GM21786 (cell line): Measurements from ENCODE around the gene SKI.
A peak's percentile ranks its signal among the peaks of the same experiment; 100 is the strongest.

Experiments
- ATAC-seq: cut with Tn5 transposase; IDR thresholded peaks from one replicate; pipeline ENCODE4 v1.9.1; 2021; ENCODE audit not compliant: unreplicated experiment

The SKI gene

DNA sequence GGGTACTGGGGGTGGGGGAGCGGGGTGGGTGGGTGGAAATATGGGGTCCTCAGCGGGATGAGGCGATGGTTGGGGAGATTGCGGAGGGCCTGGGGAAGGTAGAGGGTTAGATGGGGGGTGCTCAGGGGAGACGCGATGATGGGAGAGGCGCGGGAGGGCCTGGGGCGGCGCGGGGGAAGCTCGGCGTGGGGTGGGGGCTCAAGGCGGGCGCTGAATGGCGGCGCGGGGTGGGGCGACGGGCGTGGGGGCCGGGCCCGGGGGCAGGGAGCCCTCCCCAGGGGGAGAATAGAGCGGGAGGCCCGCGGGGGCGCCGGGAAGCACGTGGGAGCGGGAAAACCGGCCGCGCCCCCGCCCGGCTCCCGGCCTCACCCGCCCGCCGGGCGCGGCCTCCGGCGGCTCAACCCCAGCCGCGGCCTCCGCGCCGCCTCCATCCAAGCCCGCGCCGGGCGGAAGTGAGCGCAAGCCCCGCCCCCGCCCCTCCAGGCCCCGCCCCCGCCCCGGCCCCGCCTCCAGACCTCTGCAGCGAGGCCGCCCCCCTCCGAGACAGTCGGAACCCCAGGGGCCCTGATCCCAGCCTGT, 33.7 kb upstream of the SKI start, which contains the start of gene FAAP20:
TSS of gene FAAP20 (minus strand) at position 454 of the 579 bp plus-strand sequence. CDS start at position 431, 23 bp downstream.
- peak; percentile 47 for ATAC-seq

DNA sequence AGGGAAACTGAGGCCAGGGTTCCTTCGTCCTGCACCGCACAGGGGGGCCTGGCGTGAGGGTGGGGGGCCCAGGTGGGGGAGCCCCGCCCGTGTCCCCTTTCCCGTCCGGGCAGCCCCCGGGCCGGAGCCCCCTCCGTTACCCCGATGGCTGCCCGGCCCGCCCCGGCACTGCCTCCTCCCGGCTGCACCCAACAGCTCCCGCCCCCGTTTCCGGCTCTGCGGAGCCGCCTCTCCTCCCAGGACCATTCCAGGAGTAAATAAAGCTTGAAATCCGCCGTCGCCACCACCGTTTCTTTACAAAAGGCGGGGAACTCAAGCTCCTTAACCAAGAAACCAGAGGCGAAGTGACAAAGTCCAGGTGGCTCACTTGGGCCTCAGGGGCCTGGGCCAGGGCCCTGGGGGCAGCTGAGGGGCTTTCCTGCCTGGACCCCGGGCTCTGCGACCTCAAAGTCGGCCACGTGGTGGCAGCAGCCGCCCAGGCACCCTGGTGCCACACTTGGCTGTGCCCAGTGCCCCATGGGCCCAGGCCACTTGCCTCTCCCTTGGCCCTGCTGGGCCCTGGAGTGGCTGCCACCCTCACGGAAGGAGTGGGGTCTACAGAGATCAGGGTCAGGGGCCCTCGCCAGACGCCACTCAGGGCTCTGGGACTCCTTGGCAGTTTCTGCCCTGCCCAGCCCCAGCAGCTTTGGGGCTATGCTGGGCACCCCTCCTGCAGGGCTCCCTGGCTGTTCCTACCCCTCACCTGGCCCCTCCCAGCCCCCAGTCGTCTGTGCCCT, 33.0 kb upstream of the SKI start:
- ATAC-seq = peak; percentile 67

DNA sequence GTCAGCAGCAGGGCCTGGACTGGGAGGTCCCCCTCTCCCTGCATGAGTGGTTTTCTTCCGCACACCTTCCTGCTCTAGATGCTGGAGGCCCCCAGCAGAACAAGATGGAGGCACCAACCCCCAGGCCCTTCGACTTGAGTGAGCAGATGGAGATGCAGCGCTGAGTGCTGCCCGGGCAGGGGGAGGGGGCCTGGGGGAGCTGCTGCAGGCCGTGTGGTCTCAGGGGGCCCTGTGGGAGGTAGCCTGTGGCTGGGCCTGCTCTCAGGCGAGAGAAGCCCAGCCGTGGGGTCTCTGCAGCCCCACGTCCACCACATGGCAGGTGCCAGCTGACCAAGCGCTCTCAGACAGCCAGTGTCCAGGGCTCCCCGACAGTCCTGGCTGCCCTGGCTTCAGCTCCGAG, 32.3 kb upstream of the SKI start:
- ATAC-seq = no peak

DNA sequence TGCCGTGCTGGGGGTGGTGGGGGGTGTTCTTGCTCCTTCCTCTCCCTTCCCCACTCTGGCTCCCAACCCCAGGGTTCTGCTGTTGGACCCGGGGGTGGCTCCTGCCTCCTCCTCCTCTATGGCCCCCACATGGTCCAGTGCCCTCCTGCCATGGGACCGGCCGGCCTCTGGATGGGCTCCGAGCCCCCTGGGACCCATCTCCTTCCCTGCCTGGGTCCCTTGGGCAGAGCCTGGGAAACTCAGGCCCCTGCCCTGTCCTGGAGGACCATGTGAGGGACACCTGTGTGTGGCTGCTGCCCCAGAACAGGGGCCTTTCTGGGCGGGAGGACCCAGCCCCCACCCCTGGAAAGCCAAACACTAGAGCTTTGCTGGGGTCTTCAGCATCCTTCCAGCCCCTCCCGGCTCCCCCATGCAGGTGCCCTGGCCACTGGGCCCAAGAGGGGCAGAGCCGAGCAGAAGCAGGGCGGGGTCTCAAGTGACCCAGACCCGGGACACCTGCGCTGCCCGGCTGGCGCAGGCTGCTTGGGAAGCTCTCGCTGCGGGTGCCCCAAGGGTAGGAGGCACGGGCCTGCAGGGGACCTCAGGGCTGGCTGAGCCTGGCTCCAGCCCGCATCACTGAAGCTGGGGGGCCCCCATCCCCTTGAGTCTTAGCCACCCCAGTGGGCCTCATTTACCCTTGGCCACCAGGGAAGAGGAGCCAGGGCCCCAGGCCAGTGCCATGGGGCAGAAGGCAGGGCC, 31.0 kb upstream of the SKI start:
- no peak for ATAC-seq

DNA sequence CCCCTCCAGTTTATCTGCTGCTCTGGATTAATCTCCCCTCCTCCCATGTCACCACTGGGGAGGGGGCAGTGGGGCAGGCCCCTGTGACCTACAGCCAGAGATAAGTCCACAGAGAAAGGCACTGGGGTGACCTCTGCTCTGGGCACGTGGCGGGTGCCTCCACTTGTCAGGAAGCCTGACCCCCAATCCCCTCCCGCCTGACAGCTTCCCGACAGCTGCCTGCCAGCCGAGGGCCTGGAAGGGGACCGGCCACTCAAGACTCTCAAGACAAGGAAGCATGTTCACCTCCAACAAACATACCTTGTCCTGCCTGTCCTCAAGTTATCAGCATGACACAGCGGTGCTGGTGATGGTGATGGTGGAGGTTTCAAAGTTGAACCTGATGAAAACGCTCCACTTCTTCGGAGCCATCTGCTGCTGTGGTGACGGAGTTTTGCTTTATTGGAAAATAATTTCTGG, 30.4 kb upstream of the SKI start:
- ATAC-seq = no peak

DNA sequence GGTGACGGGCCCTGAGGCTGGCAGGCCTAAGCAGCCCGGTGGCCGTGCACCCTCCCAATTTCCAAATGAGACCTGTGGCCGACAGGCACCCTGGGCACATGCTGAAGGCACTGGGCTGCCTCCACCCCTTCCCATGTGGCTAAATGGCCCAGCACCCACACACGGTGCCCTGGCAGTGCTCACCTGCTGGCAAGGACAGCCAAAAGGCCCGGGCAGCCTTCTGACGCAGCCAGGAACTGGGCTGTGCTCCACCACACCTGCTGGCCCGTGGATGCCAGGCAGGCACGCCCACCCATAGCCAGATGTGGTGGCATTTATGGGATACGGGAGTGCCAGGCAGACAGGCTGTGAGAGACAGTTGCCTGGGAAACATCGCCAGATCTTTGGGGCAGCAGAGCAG, 29.5 kb upstream of the SKI start:
- no peak for ATAC-seq

DNA sequence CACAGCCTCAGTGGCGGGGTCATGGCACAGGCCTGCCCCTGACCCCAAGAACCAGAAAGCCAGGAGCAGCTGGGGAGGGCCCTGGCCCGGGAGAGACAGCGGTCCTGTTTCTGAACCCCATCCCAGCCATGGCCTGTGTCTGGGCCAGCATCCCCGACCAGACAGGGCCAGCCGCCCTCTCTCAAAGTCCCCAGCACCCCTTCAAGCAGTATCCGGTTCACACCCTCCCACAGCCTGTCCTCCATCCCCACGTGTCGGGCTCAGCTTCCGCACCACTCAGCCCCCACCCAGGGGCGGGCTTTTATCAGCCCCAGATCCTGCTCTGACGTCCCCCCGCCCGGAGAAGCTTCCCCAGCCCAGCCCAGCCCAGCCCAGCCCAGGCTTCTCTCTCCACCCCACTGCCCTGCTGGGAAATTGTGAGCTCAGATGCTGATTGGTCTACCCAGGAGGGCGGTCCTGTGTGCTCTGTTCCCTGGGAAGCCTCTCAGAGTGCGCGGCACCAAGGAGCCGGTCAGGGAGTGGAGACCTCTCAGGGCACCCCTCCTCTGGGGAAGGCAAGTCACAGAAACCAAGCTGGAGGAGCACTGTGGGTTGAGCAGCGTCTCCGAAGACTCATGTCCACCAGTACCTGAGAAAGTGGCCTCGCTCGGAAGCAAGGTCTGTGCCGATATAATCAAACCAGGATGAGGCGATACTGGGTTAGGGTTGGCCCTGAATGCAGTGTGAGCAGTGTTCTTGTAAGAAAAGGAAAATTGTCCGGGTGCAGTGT, 28.9 kb upstream of the SKI start:
- peak; percentile 28 for ATAC-seq

DNA sequence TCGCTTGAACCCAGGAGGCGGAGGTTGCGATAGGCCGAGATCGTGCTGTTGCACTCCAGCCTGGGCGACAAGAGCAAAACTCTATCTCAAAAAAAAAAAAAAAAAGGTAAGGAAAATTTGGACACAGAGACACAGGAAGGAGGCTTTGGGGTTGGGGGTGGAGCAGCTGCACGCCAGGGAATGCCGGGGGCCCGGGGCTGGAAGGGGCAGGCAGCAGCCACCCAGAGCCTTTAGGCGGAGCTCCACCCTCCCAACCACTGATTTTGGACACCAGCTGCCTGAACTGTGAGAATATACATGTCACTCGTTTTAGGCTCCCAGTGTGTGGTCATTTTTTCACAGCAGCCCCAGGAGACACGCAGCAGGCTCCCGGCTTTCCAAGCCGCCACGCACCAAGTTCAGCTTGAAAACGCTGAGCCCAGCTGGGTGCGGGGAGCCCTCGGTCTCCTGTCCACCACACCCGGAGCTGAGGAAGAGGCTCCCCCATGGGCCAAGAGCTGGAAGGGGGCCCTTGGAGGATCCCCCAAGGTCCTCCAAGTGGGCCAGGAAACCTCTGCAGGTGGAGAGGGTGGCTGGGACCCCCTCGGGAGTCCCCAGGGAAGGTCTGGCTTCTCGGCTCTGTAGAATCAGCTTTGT, 27.7 kb upstream of the SKI start:
- no peak for ATAC-seq

DNA sequence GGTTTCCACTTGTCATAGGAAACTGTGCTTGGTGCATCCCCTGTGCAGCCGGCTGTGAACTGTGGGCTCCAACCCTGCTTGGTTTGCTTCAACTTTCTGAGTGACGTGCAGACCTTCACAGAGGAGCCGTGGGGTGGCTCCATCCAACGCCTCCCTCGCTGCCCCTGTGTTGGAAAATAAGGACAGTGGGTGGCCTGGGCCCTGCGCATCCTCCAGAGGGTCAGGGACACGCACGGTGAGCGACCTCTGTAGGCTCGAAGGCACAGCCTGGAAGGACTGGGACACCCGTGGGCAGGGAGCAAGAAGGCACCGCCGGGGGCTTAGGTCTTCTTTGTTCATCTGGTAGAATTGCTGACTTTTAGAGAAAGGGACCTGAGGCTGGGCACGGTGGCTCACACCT, 27.1 kb upstream of the SKI start:
- ATAC-seq = no peak

DNA sequence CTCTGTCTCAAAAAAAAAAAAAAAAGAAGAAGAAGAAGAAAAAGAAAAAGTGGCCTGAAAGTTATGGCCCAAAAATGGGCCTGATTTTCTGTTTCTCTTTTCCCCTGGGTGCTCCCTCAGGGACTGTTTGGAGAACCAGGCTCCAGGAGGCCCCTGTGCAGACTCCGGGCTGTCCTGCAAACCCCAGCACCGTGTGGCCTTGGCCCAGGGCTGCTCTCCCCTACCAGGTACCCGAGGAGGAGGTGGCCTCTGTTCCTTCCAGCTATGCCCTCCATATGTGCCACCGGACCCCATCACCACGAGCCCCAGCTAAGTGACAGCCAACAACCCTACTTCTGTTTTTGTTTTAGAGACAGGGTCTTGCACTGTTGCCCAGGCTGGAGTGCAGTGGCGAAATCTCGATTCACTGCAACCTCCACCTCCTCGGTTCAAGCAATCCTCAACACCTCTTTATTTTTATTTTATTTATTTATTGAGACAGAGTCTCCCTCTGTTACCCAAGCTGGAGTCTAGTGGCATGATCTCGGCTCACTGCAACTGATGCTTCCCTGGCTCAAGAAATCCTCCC, 26.0 kb upstream of the SKI start:
- ATAC-seq = no peak

DNA sequence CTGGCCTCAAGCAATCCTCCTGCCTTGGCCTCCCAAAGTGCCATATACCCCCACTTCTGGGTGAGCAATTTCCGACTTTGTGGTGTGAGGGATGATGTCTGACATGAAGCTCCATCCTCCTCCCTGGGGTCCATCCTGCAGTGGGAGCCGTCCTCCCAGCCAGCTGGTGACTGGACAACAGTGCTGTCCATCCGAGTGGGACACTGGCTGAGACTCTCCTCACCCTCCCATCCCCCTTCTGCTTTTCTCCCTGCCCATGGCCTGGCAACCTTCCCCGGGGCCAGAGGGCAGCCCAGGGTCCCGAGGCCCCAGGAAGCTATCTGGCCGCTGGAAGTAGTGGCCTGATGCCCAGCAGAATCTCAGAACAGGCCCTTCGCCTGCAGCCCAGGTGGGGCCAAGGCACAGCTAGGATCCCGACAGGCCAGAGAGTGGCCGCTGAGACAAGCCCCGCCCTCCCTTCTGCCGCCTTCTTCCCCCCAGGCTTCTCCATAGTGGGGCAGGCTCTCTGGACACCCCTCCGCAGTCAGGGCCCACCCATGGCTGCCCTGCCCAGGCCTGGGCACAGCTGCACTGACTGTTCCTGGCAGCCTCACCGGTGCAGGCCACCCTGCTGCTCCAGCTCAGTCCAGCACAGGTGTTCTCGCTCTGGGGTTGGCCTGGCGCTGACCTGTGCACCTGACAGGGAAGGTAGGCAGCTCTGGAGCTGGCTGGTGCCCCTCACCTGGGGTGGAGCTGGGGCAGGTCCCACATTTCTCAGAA, 25.1 kb upstream of the SKI start:
- no peak for ATAC-seq

DNA sequence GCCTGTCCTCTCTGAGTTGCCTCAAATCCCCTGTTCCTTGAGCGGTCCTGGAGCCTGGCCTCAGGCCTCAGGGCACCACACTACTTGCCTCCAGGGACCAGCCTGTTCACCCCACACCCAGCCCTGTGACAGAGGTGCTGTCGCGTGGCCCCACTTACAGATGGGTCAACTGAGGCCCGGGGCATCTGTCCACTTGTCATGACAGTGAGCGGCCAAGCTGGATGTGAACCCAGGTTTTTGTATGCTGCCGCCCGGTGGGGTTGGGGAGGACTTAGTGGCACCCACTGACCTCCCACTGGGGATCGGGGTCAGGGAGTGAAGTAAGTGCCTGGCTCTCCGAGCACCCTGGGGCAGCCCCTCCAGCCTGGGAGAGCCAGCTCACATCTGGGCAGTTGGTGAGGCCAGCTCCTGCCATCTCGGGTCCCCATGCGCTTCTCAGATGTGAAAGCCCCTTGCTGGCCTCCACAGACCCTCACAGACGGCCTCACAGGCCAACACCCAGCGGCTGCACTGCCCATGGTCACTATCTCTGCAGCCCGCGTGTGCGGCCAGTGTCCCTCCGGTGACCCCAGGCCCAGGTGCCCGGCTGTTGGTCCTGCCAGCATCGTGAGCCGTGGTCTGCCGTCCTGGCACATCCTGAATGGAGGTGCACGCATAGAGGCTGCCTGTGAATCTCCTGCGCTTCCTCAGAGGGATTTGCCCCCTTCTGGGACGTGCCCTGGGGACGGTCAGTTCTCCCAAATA, 24.3 kb upstream of the SKI start:
- ATAC-seq = no peak

DNA sequence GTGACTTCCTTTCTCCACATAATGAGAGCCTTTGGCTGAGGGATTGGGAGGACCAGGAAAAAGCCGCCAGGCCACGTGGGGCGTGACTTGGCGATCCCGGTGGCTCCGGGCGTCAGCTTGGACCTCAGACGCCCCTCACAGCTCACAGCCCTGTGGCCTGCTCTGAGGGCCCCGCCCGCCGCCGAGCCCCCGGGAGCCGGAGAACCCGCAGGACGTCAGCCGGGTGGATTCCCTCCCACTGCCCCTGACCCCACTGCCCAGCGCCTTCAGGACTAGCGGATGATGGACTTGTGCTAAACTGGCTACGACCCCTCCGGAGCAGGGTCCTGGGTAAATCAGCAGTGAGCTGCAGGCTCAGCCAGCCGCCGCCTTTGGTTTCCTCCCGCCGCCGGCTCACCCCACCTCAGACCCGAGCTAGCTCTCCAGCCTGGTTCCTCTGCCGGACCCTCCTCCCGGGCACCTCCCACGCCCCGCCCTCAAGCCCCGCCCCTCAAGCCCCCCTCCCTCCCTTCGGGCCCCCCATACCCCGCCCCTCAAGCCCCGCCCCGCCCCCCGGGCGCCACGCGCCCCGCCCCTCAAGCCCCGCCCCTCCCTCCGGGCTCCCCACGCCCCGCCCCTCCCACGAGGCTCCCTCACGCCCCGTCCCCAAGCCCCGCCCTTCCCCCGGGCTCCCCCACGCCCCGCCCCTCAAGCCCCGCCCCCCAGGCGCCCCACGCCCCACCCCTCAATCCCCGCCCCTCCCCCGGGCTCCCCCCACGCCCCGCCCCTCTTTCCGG, 23.5 kb upstream of the SKI start:
- no peak for ATAC-seq

DNA sequence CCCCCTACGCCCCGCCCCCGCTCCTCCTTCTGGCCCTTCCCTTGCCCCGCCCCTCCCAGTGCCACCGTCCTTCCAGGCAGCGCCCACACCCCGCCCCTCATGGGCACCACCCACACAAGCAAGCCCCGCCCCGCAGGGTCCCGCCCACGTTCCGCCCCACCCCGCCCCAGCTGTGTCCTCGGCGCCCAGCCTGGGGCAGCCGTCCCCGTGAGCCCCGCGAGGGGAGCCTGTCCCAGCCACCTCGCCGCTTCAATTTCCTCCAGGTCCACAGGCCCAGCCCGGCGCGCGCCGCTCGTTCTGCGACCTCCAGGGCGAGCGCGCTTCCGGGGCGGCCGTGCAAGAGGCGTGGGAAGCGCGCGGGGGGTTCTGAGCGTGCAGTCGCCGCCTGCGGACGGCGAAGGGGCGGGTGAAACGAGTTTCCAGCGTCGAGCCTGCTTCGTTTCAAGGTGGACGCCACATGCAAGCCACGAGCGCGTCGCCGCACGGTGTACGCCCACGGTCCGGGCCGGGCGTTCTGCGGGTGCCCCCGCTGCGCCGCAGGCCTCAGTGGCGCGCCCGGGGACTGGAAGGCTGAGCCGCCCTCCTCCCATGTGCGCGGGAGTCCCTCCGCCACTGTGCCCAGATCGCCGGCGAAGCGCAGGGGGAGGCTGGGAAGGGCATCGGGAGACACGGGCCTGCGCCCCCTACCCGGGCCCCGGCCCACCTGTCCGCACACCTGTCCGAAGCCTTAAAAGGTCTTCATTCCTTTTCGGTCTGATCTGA, 22.7 kb upstream of the SKI start:
- ATAC-seq = peak; percentile 61

DNA sequence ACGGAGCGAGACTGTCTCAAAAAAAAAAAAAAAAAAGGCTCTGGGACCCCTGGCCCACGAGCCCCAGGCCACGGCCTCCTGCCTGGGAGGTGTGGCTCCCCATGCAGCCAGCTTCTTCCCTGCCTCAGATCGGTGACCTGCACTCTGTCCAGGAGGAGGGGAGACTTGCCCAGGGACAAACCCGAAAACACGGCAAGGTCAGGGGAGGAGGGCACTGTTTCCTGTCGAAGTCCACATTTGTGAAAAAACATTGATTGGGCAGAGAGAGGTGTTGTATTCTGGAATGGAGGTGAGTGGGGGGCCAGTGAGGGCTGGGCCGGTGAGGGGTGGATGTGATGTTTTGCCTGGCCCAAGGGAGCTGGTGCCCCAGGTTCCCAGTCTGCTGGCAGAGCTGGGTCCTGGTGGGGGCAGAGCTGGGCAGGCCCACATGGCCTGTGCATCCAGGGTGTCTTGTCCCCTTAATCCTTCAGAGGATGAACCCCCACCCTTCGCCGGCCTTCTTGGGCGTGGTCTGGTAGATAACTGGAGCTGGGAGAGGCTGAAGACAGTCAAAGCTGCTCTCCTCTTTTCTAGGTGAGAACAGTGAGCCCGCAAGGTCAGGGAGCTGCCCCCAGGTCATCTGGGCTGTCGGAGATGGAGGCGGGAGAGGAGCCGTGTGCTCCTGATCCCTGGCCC, 21.2 kb upstream of the SKI start:
- ATAC-seq = no peak

DNA sequence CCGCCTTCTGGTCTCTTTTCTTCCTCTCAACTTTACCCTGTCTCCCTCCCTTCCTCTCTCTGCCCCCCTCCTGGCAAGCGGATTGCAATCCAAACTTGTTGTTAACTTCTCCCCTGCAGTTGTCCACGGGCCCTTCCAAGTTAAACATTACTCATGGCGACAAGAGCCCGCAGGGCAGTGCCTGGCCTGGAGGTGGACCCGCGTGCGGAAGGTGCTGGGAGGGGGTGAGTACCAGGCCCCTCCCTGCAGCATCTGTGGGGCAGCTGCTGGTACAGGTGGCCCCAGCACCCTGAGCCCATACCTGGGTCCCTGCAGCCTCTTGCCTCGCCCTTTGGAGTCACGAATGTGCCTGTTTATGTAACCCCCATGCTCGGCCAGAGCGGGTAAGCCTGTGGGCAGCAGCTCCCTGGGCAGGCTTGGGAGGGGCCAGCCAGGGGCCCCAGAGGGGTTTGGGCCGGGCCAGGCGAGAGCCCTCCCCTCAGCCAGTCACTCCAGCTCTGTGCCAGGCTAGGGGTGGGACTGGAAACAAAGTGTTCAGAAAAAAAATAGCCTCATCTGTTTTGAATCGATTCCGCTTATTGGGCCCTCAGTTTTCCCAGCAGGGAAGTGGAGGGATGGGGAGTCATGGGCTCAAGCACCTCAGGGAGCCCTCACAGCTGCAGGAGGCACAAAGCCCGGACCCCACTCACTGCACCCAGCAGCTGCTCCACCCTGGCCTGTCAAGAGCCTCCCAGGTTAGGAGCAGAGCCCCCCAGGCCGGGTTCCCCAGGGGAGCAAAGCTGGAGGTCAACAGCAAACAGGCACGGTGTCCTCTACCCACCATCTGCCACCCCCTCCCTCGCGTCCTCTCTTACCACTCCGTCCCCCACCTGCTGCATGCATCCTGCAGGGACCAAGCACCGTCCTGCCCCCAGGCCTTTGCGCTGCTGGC, 19.5 kb upstream of the SKI start:
- ATAC-seq = no peak
